Small intestine (tissue), 4 donors: ENCODE measurements around the gene POU2F3. TPM values are rescaled to one million over a fixed set of nuclear protein-coding genes. Genes with fewer than 3 reads are reported as not detected.

Source experiments
- polyA plus RNA-seq, 4 donors: library from polyadenylated mRNA; stranded (reverse) in 3 of 4; unstranded in 1 of 4; fragments of 200-250 nt in 3 of 4; fragments of 120-200 nt in 1 of 4; gene quantifications; one replicate each; pipeline versions ENCODE4 v1.2.1 to v1.2.3, GENCODE V29; 2013
- donor health status: healthy with polysubstance abuse.
- donor health status: Bipolar disorder and iron deficiency.
- donor health status: healthy.

POU2F3 gene
- polyA plus RNA-seq, 4 donors, result 1.0 to 1.6 (median 1.4) TPM

Other genes starting within 250 kb of the POU2F3 start
- gene TRIM29, start 102.0 kb upstream of the POU2F3 start, polyA plus RNA-seq, result 10 to 100 TPM in 1 of 4 donors, 1 to 10 TPM in 3; 1.1 to 10.3 (median 1.9) TPM
- gene OAF, start 29.1 kb upstream of the POU2F3 start, polyA plus RNA-seq, result 100 to 1,000 TPM in 1 of 4 donors, 10 to 100 TPM in 3; 33.0 to 208 (median 65.1) TPM
- 1 to 10 TPM in 2 of 4 donors, under 1 TPM in 1, not detected in 1; 0.54 to 4.4 (median 1.7) TPM for gene TLCD5, start 85.2 kb downstream of the POU2F3 start, polyA plus RNA-seq
- 10 to 100 TPM; 15.1 to 56.5 (median 22.2) TPM for gene ARHGEF12, start 96.3 kb downstream of the POU2F3 start, polyA plus RNA-seq